ENCODE measurements around the gene WDR45B.
A peak's percentile ranks its signal among the peaks of the same experiment; 100 is the strongest.

DNA sequence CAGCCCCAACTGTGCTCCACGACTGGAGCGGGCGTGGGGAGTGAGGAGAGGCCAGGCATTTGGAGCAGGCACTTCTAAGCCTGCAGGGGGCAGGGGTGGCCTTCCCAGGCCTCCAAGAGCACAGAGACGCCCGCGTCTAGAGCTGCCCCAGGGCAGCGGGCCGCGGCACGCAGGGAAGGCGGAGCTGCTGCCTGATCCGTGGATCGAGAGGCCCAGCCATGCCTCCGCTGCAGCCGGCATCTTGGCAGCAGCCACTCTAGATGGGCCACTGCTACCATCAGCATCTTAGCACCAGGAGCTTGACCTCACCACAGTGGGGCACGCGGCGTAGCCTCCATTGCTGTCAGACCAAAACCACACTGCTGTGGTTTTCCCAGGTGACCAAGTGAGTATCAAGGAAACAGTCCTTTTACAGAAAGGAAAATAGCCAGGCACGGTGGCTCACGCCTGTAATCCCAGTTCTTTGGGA is 20.4 kb upstream of the WDR45B start:
- no peak for TF ChIP-seq POLR2A (IDR thresholded peaks at IDR 0.05)
- TF ChIP-seq, protein P1, sequence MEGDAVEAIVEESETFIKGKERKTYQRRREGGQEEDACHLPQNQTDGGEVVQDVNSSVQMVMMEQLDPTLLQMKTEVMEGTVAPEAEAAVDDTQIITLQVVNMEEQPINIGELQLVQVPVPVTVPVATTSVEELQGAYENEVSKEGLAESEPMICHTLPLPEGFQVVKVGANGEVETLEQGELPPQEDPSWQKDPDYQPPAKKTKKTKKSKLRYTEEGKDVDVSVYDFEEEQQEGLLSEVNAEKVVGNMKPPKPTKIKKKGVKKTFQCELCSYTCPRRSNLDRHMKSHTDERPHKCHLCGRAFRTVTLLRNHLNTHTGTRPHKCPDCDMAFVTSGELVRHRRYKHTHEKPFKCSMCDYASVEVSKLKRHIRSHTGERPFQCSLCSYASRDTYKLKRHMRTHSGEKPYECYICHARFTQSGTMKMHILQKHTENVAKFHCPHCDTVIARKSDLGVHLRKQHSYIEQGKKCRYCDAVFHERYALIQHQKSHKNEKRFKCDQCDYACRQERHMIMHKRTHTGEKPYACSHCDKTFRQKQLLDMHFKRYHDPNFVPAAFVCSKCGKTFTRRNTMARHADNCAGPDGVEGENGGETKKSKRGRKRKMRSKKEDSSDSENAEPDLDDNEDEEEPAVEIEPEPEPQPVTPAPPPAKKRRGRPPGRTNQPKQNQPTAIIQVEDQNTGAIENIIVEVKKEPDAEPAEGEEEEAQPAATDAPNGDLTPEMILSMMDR (IDR thresholded peaks at IDR 0.05), result peak in 4 of 6 experiments; percentile 49 to 59 (median 54)
